GM19452 (cell line): Measurements from ENCODE around the gene ACTMAP.

Experiments
- ATAC-seq: cut with Tn5 transposase; IDR thresholded peaks from one replicate; pipeline ENCODE4 v1.9.1; 2021; ENCODE audit not compliant: unreplicated experiment

The ACTMAP gene

DNA sequence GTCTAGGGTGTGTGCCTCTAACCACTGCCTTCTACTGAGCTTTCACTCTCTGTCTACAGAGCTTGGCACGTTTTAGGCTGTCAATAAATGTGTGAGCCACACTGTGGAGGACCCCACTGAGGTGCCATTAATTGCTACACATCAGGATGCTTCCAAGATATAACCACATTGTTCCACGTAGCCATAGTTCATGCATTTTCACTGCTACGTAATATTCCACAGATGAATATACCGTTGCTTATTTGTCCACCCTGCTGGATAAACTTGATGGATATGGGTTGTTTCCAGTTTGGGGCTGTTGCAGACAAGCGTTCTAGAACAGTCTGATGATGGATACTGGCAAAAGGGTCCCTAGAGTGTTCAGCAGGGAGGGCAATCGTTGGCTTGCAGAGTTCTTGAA, 48.5 kb downstream of the ACTMAP start:
- no peak for ATAC-seq

GRCh38 chr19:40700083-40700482, 50.2 kb downstream of the ACTMAP start:
- ATAC-seq, result no peak

GRCh38 chr19:40697007-40697406, 53.3 kb downstream of the ACTMAP start:
- no peak for ATAC-seq

DNA sequence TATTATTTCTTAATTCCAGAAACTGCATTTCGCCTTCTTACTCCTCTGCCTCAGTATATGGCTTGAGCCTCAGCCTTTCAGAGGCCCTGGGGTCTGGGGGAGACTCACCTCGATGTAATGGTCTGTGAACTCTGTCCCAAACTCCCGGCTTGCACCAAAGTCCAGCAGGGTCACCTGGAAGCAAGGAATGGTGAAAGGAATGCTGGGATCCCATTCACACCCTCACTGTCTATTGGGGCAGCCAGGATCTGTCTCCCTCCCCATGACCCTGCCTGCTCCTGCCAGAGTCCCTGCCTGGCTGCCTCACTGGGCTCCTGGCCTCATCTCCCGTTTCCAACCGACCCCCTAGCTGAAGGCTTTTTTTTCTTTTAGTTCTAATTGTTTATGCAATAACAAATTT, 54.4 kb downstream of the ACTMAP start:
- no peak for ATAC-seq

- ATAC-seq, result no peak
These were observed 56.4 kb downstream of the ACTMAP start for GRCh38 chr19:40693896-40694295.

DNA sequence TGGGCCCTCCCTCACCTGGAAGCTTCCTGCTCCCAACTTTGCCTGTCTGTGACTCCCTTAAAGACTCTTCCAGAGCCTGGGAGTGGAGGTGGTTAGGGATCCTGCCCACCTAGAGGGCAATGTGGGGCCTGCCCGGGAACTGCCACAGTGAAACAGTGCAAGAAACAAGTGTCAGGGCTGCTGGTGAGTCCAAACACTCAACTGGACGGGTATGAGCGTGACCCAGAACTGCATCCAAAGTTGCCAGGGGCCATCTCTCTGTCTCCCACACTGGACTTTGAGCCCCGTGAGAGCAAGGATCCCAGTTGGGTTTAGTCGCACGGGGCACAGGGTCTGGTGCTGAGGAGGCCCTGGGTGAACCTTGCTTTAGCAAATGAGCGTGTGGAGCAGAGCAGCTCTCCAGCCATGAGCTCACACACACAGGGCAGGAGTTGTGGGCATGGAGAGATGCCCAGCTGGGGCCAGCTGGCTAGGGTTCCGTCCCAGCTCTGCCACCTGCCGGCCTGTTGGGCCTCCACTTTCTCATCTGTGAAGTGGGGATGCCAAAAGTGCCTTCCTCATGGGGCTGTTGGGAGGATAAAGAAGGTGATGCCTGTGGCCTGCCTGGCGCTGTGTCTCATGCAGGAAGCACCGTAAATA, 57.0 kb downstream of the ACTMAP start:
- no peak for ATAC-seq

- no peak for ATAC-seq
These were observed 58.1 kb downstream of the ACTMAP start for GRCh38 chr19:40692212-40692551.

- ATAC-seq, result no peak
These were observed 58.7 kb downstream of the ACTMAP start for GRCh38 chr19:40691421-40692211.
